Ascending aorta (tissue), 2 donors: ENCODE data around the gene CDX2. TPM values are rescaled to one million over a fixed set of nuclear protein-coding genes. Genes with fewer than 3 reads are reported as not detected.

Source experiments
- DNase-seq, 2 donors: peaks; one replicate each; pipeline ENCODE4 v3.0.0-alpha.2; 2019; ENCODE audit warnings: low spot score in 2 of 2
- H3K27ac ChIP-seq, 2 donors: fragments of 200-600 bp; sonication (generic); one replicate each; pipeline ENCODE4 v1.5.1; 2016 to 2017; ENCODE audit warnings: mild to moderate bottlenecking in 1 of 2
- H3K27me3 ChIP-seq: fragments of 200-600 bp; sonication (generic); one replicate; pipeline ENCODE4 v1.5.1; 2017
- H3K36me3 ChIP-seq, 2 donors: fragments of 200-600 bp; sonication (generic); one replicate each; pipeline ENCODE4 v1.5.1; 2016
- H3K4me1 ChIP-seq, 2 donors: fragments of 200-600 bp; sonication (generic); one replicate each; pipeline ENCODE4 v1.5.1; 2016 to 2017; ENCODE audit warnings: mild to moderate bottlenecking in 1 of 2
- H3K4me3 ChIP-seq, 2 donors: fragments of 200-600 bp; sonication (generic); one replicate each; pipeline ENCODE4 v1.5.1; 2016 to 2017; ENCODE audit warnings: mild to moderate bottlenecking in 1 of 2
- H3K9me3 ChIP-seq, 2 donors: fragments of 200-600 bp; sonication (generic); one replicate each; pipeline ENCODE4 v1.5.1; 2016
- intact Hi-C: fragments of 100-400 bp; cut with DNase I; formaldehyde crosslinking; loops from one replicate; pipeline ENCODE4 v1.15.1; 2023
- total RNA-seq: library from RNA; depleted of rRNA; stranded (reverse); fragments of >200 nt; gene quantifications from one replicate; pipeline ENCODE4 v1.1.0, GENCODE V29; 2016
- TF ChIP-seq, protein P1 (sequence below), 3 experiments: fragments of 200-600 bp in 2 of 3; fragments of 450-650 bp in 1 of 3; sonication (generic) in 2 of 3; IDR thresholded peaks; one replicate each; pipeline ENCODE4 v1.5.1; 2016 to 2019; ENCODE audit warnings: antibody characterized with exemption in 3 of 3, mild to moderate bottlenecking in 1 of 3, moderate library complexity in 1 of 3

The CDX2 gene
- total RNA-seq, 1 donor from 2014 or later: not detected

DNA sequence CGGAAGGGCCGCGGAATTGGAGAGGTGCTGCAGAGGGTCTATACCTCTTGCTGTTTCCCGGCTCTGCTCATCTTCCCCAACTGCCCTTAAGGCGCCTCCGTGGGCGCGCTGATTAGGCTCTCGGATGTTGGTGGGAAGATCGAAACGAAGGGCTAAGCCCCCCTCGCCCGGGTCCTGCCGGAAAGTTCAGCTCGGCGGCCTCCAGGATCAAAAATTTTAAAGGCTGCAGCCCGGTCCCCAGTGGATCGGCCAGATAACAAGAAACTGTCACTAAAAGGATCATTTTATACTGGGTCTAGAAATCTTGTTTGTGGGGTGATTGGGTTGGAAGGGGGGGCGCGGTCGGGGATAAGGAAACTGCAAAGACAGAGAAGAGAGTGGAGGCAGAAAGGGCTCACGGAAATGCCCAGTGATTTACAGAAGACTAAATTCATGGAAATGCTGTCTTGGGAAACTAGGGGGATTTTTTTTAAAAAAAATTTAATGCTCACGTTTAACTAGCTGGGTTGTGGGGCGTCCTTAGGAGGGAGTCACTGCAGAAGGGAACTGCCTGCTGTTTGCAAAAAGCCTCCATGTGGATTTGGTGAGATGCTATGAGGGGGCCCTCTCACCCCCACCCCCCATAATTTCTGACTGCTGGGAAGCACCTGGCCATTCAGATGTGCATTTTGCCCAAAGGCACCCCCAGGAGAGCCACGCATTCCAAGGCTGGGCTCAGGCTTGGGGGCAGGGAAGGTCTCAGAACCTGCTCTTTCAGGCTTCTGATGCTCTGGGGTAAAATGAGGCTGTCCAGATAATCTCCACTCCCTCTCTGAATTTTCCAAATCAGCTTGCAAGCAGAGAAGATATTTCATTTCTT is 7.7 kb downstream of the CDX2 start:
- intact Hi-C loops: no loop called here
- H3K36me3 ChIP-seq: no peaks in the 10 kb centered on the region
- H3K27ac ChIP-seq: no peak overlapping the region
- H3K27me3 ChIP-seq: peaks cover 33% of the 10 kb centered on the region
- H3K9me3 ChIP-seq: no peaks in the 10 kb centered on the region
- H3K4me3 ChIP-seq: peak overlapping the region; percentile 28 to 46
- H3K4me1 ChIP-seq: peaks cover 8 to 9% of the 10 kb centered on the region in 2 donors
- TF ChIP-seq, protein P1, sequence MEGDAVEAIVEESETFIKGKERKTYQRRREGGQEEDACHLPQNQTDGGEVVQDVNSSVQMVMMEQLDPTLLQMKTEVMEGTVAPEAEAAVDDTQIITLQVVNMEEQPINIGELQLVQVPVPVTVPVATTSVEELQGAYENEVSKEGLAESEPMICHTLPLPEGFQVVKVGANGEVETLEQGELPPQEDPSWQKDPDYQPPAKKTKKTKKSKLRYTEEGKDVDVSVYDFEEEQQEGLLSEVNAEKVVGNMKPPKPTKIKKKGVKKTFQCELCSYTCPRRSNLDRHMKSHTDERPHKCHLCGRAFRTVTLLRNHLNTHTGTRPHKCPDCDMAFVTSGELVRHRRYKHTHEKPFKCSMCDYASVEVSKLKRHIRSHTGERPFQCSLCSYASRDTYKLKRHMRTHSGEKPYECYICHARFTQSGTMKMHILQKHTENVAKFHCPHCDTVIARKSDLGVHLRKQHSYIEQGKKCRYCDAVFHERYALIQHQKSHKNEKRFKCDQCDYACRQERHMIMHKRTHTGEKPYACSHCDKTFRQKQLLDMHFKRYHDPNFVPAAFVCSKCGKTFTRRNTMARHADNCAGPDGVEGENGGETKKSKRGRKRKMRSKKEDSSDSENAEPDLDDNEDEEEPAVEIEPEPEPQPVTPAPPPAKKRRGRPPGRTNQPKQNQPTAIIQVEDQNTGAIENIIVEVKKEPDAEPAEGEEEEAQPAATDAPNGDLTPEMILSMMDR (IDR thresholded peaks at IDR 0.05): no peak
- DNase-seq: no peak

GRCh38 chr13:27960362-27961226 is 8.5 kb downstream of the CDX2 start:
- Histone ChIP-seq H3K9me3 (no peaks in the 10 kb centered on the region), H3K27me3 (peaks cover 28% of the 10 kb centered on the region), H3K36me3 (no peaks in the 10 kb centered on the region), H3K4me3 (peak overlapping the region; percentile 28 to 46), H3K4me1 (peaks cover 8 to 9% of the 10 kb centered on the region in 2 donors), H3K27ac (no peak overlapping the region)
- no peak for DNase-seq
- TF ChIP-seq, protein P1 (IDR thresholded peaks at IDR 0.05): peak in 2 of 3 experiments; percentile 8 to 26
- intact Hi-C loops: no loop called here

DNA sequence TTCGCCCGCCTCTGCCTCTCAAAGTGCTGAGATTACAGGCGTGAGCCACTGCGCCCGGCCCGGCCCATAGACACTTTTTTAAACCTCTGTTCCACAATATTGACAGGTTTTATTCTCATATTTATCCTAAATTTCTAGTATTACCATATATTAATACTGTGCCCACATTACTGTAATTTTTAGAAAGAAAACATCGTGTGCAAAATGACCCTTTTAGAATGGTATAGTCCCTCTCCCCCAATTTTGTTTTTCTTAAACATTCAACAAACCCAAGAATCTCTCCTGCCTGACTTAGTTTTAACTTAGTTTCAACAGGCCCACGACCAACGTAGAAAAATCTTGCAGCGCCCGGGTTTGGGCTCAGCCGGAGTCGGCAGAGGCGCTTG is 9.1 kb downstream of the CDX2 start:
- no peak for DNase-seq
- TF ChIP-seq, protein P1 (IDR thresholded peaks at IDR 0.05): no peak
- Histone ChIP-seq H3K27ac (no peak overlapping the region), H3K9me3 (no peaks in the 10 kb centered on the region), H3K4me3 (peak overlapping the region; percentile 28 to 46), H3K4me1 (peaks cover 8 to 9% of the 10 kb centered on the region in 2 donors), H3K27me3 (peaks cover 28% of the 10 kb centered on the region), H3K36me3 (no peaks in the 10 kb centered on the region)
- intact Hi-C loops: no loop called here

GRCh38 chr13:27956576-27957300 is 12.4 kb downstream of the CDX2 start:
- Histone ChIP-seq H3K36me3 (no peaks in the 10 kb centered on the region), H3K4me3 (no peak overlapping the region), H3K27ac (no peak overlapping the region), H3K27me3 (peaks cover 28% of the 10 kb centered on the region), H3K4me1 (peaks cover 11 to 19% of the 10 kb centered on the region in 2 donors), H3K9me3 (no peaks in the 10 kb centered on the region)
- intact Hi-C loops: no loop called here
- TF ChIP-seq, protein P1 (IDR thresholded peaks at IDR 0.05): no peak
- no peak for DNase-seq

GRCh38 chr13:27955014-27955591 is 14.0 kb downstream of the CDX2 start:
- Histone ChIP-seq H3K27me3 (peaks cover 20% of the 10 kb centered on the region), H3K4me3 (no peak overlapping the region)
- intact Hi-C loops: no loop called here

More at GRCh38 chr13:27955014-27955591, 14.0 kb downstream of the CDX2 start:
- H3K36me3 ChIP-seq: no peaks in the 10 kb centered on the region
- peaks cover 2 to 12% of the 10 kb centered on the region in 2 donors for H3K4me1 ChIP-seq
- no peak for DNase-seq
- no peaks in the 10 kb centered on the region for H3K9me3 ChIP-seq
- TF ChIP-seq, protein P1 (IDR thresholded peaks at IDR 0.05): no peak
- no peak overlapping the region for H3K27ac ChIP-seq
